Progenitor cell of endocrine pancreas (in vitro differentiated cells): ENCODE results near the gene MAML3. TPM values are rescaled to one million over a fixed set of nuclear protein-coding genes. Genes with fewer than 3 reads are reported as not detected.

Source experiments
- DNase-seq: peaks from one replicate; pipeline ENCODE4 v3.0.0; 2021; ENCODE audit warnings: low spot score; ENCODE audit not compliant: unreplicated experiment
- H3K27ac Mint-ChIP-seq: 2 replicates; pipeline ENCODE4 v1.8.0; 2021; ENCODE audit warnings: mild to moderate bottlenecking, moderate library complexity, mixed read lengths
- H3K27me3 Mint-ChIP-seq: 2 replicates; pipeline ENCODE4 v1.8.0; 2021; ENCODE audit warnings: mixed read lengths
- H3K36me3 Mint-ChIP-seq: 2 replicates; pipeline ENCODE4 v1.8.0; 2022; ENCODE audit warnings: mixed read lengths; ENCODE audit not compliant: insufficient read depth
- H3K4me1 Mint-ChIP-seq: 2 replicates; pipeline ENCODE4 v1.8.0; 2021; ENCODE audit warnings: low read depth, mixed read lengths
- H3K4me3 Mint-ChIP-seq: 2 replicates; pipeline ENCODE4 v1.8.0; 2021; ENCODE audit warnings: low read depth, mild to moderate bottlenecking, moderate library complexity, mixed read lengths
- H3K9me3 Mint-ChIP-seq: 2 replicates; pipeline ENCODE4 v1.8.0; 2021; ENCODE audit warnings: low read depth, mixed read lengths
- long read RNA-seq: library from polyadenylated mRNA; unstranded; transcript quantifications from one replicate; pipeline ENCODE4 v2.0.0, GENCODE V29; 2020
- total RNA-seq: library from RNA; stranded (reverse); gene quantifications from 2 replicates; pipeline ENCODE4 v1.2.1, GENCODE V29; 2021
- TF ChIP-seq, protein P1 (sequence below): fragments of 200-600 bp; sonication (generic); IDR thresholded peaks from one replicate; pipeline ENCODE4 v1.5.0; 2021; ENCODE audit warnings: antibody characterized with exemption, mild to moderate bottlenecking; ENCODE audit not compliant: unreplicated experiment

MAML3 gene
- 44.4 and 48.5 TPM in 2 replicates for total RNA-seq
- long read RNA-seq, partial matches to known transcripts = 6 of 54 reads
- long read RNA-seq, other reads (novel, unspliced or antisense) = 48 of 54 reads

DNA sequence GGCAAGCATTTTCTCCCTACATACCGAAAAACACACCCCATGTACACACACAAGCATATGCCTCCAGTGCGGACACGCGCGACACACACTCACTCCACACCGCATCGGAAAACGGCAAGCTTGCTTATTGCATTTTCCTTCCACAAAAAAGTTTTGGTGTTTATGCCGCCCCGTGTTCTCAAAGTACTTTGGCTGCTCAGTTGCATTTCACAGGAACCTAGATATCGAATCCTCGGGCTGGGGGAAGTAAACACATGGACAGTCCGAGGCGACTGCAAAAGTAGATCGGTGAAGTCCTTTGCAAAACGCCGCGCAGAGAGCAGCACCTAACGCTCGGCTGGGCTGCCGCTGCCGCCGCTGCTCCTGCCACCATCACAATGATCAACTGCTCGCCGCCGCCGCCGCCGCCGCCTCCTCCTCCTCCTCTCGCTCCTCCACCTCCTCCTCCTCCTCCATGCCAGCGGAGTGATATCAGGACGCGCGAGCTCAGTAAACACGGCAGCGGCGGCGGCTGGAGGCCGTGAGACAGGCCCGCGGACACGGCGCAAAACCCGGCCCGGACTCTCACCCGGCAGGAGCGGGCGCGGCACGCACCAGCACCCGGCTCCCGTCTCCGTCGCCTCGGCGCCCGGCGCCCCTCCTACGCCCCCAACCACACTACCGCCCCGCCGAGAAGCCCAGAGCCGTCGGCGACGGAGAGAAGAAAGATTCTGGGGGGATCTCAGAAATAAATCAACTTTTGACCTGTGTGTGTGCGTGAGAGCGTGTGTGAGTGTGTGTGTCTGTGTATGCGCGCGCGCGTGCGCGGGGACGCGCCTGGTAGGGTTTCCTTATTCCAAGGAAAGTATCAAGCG lies at the start of gene MAML3:
TSS of gene MAML3 (minus strand) at position 467 of the 854 bp plus-strand sequence. CDS start 857 bp downstream, outside the sequence.
- DNase-seq = peak; percentile 94
- Mint-ChIP-seq H3K27me3 (no peaks in the 10 kb centered on the region), H3K36me3 (no peaks in the 10 kb centered on the region), H3K27ac (peak within 1 kb of the TSS; percentile 96), H3K4me3 (peak within 1 kb of the TSS; percentile 98), H3K4me1 (peaks cover 22% of the 10 kb centered on the region), H3K9me3 (no peaks in the 10 kb centered on the region)
- TF ChIP-seq, protein P1, sequence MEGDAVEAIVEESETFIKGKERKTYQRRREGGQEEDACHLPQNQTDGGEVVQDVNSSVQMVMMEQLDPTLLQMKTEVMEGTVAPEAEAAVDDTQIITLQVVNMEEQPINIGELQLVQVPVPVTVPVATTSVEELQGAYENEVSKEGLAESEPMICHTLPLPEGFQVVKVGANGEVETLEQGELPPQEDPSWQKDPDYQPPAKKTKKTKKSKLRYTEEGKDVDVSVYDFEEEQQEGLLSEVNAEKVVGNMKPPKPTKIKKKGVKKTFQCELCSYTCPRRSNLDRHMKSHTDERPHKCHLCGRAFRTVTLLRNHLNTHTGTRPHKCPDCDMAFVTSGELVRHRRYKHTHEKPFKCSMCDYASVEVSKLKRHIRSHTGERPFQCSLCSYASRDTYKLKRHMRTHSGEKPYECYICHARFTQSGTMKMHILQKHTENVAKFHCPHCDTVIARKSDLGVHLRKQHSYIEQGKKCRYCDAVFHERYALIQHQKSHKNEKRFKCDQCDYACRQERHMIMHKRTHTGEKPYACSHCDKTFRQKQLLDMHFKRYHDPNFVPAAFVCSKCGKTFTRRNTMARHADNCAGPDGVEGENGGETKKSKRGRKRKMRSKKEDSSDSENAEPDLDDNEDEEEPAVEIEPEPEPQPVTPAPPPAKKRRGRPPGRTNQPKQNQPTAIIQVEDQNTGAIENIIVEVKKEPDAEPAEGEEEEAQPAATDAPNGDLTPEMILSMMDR = no peak

DNA sequence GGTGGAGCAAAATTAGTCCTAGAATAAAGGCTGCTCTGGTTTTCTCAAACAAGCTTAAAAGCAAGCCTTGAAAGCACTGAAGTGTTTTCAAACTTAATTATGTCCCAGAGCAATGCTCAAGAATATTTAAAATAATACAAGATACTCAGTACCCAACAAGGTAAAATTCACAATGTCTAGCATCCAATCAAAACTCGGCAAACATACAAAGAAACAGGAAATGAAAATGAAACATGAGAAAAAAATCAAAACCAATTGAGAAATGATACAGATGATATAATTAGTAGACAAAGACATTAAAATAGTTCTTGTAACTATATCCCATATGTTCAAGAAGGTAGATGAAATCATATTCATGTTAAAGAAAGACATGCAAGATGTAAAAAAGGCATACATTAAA lies 45.0 kb upstream of the MAML3 start:
- TF ChIP-seq, protein P1 = no peak
- no peak overlapping the region for H3K27ac Mint-ChIP-seq
- H3K9me3 Mint-ChIP-seq = peaks cover 4% of the 10 kb centered on the region
- no peaks in the 10 kb centered on the region for H3K36me3 Mint-ChIP-seq
- H3K27me3 Mint-ChIP-seq = no peaks in the 10 kb centered on the region
- no peak overlapping the region for H3K4me3 Mint-ChIP-seq
- H3K4me1 Mint-ChIP-seq = peaks cover 2% of the 10 kb centered on the region
- no peak for DNase-seq

DNA sequence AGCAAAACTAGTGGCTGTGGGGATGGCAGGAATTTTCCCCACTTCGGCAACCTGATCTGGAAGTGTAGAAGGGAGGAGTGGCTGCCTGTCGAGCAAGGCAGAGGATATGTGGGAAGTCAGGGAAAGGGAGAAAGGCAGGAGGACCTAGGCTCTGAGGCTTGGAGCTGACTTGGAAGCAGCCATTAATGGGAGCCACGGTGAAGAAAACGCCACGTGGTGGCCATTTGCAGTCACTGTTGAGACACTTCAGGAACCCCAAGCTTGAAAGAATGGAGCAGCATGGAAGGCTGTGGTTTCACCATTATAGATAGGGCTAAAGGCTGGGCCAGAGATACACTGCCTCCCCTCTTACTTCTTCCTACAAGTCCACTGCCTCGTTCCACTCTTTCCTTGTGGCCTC lies 41.8 kb upstream of the MAML3 start:
- Mint-ChIP-seq H3K4me1 (peaks cover 2% of the 10 kb centered on the region), H3K4me3 (no peak overlapping the region), H3K27ac (no peak overlapping the region), H3K27me3 (no peaks in the 10 kb centered on the region), H3K9me3 (peaks cover 4% of the 10 kb centered on the region), H3K36me3 (no peaks in the 10 kb centered on the region)
- TF ChIP-seq, protein P1 = no peak
- no peak for DNase-seq

DNA sequence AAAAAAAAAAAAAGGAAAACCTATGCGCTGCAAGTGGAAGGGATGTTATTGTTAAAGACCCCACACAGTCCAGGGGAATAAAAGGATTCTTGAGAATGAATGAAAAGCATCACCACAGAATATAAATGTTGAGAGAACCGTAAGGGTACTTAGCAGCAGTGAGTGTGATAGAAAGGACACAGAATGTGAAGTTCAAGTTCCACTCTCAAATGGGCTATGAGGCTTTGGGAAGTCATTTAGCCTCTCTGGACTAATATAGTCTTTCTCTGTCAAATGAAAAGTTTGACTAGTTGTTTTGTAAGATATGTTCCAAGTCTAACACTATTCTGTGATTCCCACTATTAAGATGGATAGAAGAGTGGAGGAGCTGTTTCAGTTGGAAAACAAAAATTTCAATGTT lies 35.8 kb upstream of the MAML3 start:
- Mint-ChIP-seq H3K27ac (no peak overlapping the region), H3K4me1 (no peaks in the 10 kb centered on the region), H3K27me3 (no peaks in the 10 kb centered on the region), H3K4me3 (no peak overlapping the region), H3K9me3 (no peaks in the 10 kb centered on the region), H3K36me3 (no peaks in the 10 kb centered on the region)
- DNase-seq = no peak
- TF ChIP-seq, protein P1 = no peak

DNA sequence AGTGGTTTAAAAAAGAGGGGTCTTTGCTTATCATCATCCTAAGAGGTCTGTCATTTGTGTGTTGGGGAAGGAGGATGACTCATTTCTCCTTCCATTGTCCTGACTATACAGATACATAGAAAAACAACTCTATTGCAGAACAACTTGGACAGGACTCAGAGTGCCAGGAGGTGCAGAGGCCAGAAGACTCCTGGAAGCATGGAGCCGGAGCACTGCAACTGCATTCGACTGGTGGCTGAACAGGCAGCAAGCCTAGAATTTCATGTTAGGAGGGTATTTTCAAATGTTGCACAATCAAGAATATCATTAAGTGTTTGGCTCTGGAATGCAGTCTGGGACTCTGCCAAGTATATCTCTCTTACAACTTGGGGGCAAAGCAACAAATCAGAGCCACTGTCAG lies 35.0 kb upstream of the MAML3 start:
- Mint-ChIP-seq H3K27ac (no peak overlapping the region), H3K4me1 (no peaks in the 10 kb centered on the region), H3K27me3 (no peaks in the 10 kb centered on the region), H3K9me3 (no peaks in the 10 kb centered on the region), H3K4me3 (no peak overlapping the region), H3K36me3 (no peaks in the 10 kb centered on the region)
- DNase-seq = no peak
- TF ChIP-seq, protein P1 = no peak
